GM13977 (cell line): ENCODE results near the gene NFIA.

Experiments
- DNase-seq: peaks from one replicate; pipeline ENCODE4 v3.0.0; 2012; ENCODE audit warnings: low spot score
- in situ Hi-C: fragments of 300-500 bp; cut with MboI; formaldehyde crosslinking; loops from one replicate; pipeline ENCODE4 v1.12.0; 2022; ENCODE audit warnings: low sequenced_read_pairs, low pct_unique_long_range_greater_than_20kb, mixed read lengths, inconsistent platforms; ENCODE audit not compliant: unreplicated experiment
- TF ChIP-seq, protein P1 (sequence below): IDR thresholded peaks from 2 replicates; pipeline ENCODE4 v1.5.1; 2012; ENCODE audit warnings: mild to moderate bottlenecking, control low read depth; ENCODE audit not compliant: insufficient read depth; ENCODE audit errors: extremely low read depth, missing control alignments

The NFIA gene

DNA sequence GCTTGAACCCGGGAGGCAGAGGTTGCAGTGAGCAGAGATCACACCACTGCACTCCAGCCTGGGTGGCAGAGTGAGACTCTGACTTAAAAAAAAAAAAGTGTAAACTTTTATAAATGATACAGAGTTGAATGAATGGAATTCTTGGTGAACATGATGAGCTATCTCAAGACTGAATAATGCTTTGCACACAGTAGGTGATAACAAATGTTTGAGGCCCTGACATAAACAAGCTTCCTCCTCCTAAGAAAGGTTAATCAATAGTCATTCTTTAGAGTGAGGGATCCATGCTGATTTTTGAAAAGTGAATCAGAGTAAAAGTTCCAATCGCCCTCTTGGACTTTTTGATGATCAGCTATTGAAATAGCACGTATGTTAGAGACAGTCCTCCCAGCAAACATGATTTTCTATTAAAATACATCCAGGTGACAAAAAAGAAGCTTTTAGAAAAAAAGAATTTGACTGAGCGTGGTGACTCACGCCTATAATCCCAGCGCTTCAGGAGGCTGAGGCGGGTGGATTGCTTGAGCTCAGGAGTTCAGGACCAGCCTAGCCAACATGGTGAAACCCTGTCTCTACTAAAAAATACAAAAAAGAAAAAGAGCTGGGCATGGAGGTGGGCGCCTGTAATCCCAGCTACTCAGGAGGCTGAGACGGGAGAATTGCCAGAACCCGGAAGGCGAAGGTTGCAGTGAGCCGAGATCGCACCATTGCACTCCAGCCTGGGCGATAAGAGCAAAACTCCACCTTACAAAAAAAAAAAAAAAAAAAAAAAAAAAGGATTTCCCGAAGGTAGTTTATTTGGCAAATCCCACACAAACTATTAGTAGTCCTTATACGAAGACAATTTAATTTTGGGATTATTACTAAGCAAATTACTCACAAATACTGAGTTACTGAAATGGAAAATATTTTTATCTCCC, 181.8 kb downstream of the NFIA start:
- DNase-seq: no peak
- in situ Hi-C loops: no loop called here
- TF ChIP-seq, protein P1, sequence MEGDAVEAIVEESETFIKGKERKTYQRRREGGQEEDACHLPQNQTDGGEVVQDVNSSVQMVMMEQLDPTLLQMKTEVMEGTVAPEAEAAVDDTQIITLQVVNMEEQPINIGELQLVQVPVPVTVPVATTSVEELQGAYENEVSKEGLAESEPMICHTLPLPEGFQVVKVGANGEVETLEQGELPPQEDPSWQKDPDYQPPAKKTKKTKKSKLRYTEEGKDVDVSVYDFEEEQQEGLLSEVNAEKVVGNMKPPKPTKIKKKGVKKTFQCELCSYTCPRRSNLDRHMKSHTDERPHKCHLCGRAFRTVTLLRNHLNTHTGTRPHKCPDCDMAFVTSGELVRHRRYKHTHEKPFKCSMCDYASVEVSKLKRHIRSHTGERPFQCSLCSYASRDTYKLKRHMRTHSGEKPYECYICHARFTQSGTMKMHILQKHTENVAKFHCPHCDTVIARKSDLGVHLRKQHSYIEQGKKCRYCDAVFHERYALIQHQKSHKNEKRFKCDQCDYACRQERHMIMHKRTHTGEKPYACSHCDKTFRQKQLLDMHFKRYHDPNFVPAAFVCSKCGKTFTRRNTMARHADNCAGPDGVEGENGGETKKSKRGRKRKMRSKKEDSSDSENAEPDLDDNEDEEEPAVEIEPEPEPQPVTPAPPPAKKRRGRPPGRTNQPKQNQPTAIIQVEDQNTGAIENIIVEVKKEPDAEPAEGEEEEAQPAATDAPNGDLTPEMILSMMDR: no peak

DNA sequence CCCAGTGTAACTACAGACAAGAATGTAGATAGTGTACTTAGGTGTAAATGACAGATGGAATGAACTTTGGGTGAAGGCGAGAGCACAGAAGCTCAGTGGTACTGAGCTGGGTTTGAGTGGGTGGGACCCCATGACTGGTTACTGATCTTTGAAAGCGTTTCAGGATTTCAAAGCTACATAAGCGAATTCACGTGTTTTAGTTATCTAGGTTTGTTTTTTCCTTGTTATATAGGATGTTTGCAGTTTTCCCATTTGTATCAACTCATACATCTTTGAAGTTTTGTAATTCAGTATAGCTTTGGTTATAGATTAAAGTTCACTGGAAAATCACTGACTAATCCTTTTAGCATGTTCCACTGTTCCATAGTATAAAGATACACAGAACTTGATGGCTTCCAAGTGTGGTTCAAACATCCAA, 182.5 kb downstream of the NFIA start:
- DNase-seq: no peak
- TF ChIP-seq, protein P1: no peak
- in situ Hi-C loops: no loop called here

DNA sequence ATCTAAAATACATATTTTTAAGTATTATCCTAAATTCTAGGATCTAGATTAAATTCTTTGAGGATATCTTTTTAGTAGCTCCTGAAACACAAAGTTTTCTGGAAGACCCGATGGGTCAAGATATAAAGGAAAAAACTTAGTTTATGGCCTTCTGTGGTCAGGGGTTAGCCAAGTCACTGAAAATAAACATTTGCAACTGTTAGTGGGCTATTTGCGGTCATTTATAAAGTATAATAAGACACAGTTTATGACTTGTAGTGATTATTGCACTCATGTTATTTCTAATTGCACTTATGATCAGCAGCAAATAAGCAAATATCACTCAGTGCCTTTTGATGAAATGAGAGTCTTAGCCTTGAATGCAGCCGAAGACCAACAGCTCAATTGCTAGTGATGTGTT, 183.3 kb downstream of the NFIA start:
- TF ChIP-seq, protein P1: no peak
- DNase-seq: no peak
- in situ Hi-C loops: no loop called here

GRCh38 chr1:61266738-61267137, 184.4 kb downstream of the NFIA start:
- in situ Hi-C loops: no loop called here
- TF ChIP-seq, protein P1: no peak
- no peak for DNase-seq

- TF ChIP-seq, protein P1: no peak
- in situ Hi-C loops: no loop called here
Measured at GRCh38 chr1:61268546-61269240, 186.3 kb downstream of the NFIA start.

DNA sequence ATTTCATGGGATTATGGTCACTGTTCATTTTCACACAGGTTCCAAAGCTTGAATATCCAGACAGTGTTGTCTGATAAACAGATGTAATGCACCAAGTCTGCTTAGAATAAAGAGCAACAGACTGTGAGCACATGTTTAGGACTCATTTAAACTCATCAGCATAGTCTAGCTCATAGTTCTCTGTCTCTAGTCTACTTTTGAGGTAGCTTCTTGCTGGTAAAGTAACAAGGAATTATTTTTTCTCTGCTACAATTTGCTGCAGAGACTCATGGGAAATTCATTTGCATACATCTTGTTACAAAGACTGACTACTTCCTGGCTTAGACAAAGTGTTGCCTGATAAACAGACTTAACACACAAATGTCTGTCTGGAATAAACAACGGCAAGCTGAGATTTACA, 187.2 kb downstream of the NFIA start:
- TF ChIP-seq, protein P1: no peak
- in situ Hi-C loops: no loop called here
- no peak for DNase-seq

More at GRCh38 chr1:61268546-61269240, 186.3 kb downstream of the NFIA start:
- no peak for DNase-seq
